HepG2 (cell line): ENCODE measurements around the gene SLC16A6. TPM values are rescaled to one million over a fixed set of nuclear protein-coding genes. Genes with fewer than 3 reads are reported as not detected.

ENCODE experiments used
- CBX5 ChIP-seq: sonication (generic); formaldehyde crosslinking; IDR thresholded peaks from 2 replicates; pipeline ENCODE4 v1.4.0; 2020; ENCODE audit warnings: missing genetic modification reagents, borderline replicate concordance
- HNRNPL ChIP-seq: fragments of 200-400 bp; formaldehyde crosslinking; IDR thresholded peaks from 2 replicates; pipeline ENCODE4 v1.6.1; 2017; ENCODE audit warnings: mild to moderate bottlenecking, low read depth, low read length
- KLF15 ChIP-seq: sonication (generic); formaldehyde crosslinking; IDR thresholded peaks from 2 replicates; pipeline ENCODE4 v1.8.1; 2023; ENCODE audit warnings: borderline replicate concordance, mild to moderate bottlenecking, inconsistent platforms, missing genetic modification reagents, mixed read lengths
- KLF16 ChIP-seq, 2 experiments: sonication (generic) in 1 of 2; formaldehyde crosslinking in 1 of 2; IDR thresholded peaks; 2 replicates each; pipeline versions ENCODE4 v1.6.1 to v1.8.0; 2016 to 2023; ENCODE audit warnings: missing genetic modification reagents in 2 of 2, missing compliant biosample characterization in 1 of 2
- RFX1 ChIP-seq: fragments of 450-650 bp; IDR thresholded peaks from 2 replicates; pipeline ENCODE4 v1.6.1; 2017
- TEAD3 ChIP-seq: optimal IDR thresholded peaks from 2 replicates; pipeline ENCODE3; 2016; ENCODE audit warnings: borderline replicate concordance
- ZNF101 ChIP-seq: sonication (generic); formaldehyde crosslinking; IDR thresholded peaks from 2 replicates; pipeline ENCODE4 v1.4.0; 2020; ENCODE audit warnings: mild to moderate bottlenecking, low read depth, missing genetic modification reagents, borderline replicate concordance
- ZNF484 ChIP-seq: sonication (generic); formaldehyde crosslinking; IDR thresholded peaks from 2 replicates; pipeline ENCODE4 v1.5.1; 2020; ENCODE audit warnings: mild to moderate bottlenecking, low read depth, missing genetic modification reagents, borderline replicate concordance
- ZNF512B ChIP-seq: sonication (generic); formaldehyde crosslinking; IDR thresholded peaks from 2 replicates; pipeline ENCODE4 v1.5.1; 2020; ENCODE audit warnings: missing genetic modification reagents, mild to moderate bottlenecking, borderline replicate concordance
- ZNF710 ChIP-seq: sonication (generic); formaldehyde crosslinking; IDR thresholded peaks from 2 replicates; pipeline ENCODE4 v1.5.0; 2020; ENCODE audit warnings: mild to moderate bottlenecking, missing genetic modification reagents, borderline replicate concordance
- ZNF747 ChIP-seq: sonication (generic); formaldehyde crosslinking; IDR thresholded peaks from 2 replicates; pipeline ENCODE4 v1.8.1; 2023; ENCODE audit warnings: missing genetic modification reagents, mild to moderate bottlenecking, borderline replicate concordance
- ZSCAN20 ChIP-seq: sonication (generic); formaldehyde crosslinking; IDR thresholded peaks from 2 replicates; pipeline ENCODE4 v1.4.0; 2020; ENCODE audit warnings: missing genetic modification reagents, mild to moderate bottlenecking, borderline replicate concordance
- polyA plus RNA-seq, 8 experiments: library from polyadenylated mRNA; depleted of rRNA in 3 of 8; stranded (reverse) in 7 of 8; unstranded in 1 of 8; fragments of >200 nt; fragmentation: Illumina TruSeq in 4 of 8; extraction: Trizol in 4 of 8; gene quantifications; 2 replicates each; pipeline versions ENCODE4 v1.2.1 to v1.2.3, GENCODE V29; 2011 to 2016; ENCODE audit warnings: low read depth in 4 of 8, missing spikeins in 1 of 8, mixed read lengths in 1 of 8; ENCODE audit not compliant: insufficient read depth in 1 of 8
- total RNA-seq, 5 experiments: library from RNA; depleted of rRNA; stranded (reverse); fragments of >200 nt; fragmentation: Illumina TruSeq; extraction: Trizol; gene quantifications; 2 replicates each; pipeline ENCODE4 v1.2.3, GENCODE V29; 2016; ENCODE audit warnings: low read depth in 1 of 5
- TF ChIP-seq, protein P1 (sequence below): sonication (generic); formaldehyde crosslinking; IDR thresholded peaks from 2 replicates; pipeline ENCODE4 v1.4.0; 2020; ENCODE audit warnings: missing genetic modification reagents, borderline replicate concordance

SLC16A6 gene
- total and polyA plus RNA-seq, 2 of the 13 experiments (the other 11 are each of a cell fraction or from before 2014, with no cell fraction given) = 1.1 to 44.7 TPM

GRCh38 chr17:68293490-68294195 is 2.7 kb upstream of the SLC16A6 start (continued):
- no peak for TF ChIP-seq ZNF710 (CRISPR knock-in tag)
- no peak for TF ChIP-seq ZSCAN20
- no peak for TF ChIP-seq ZNF747 (CRISPR knock-in tag)
- TF ChIP-seq, protein P1, sequence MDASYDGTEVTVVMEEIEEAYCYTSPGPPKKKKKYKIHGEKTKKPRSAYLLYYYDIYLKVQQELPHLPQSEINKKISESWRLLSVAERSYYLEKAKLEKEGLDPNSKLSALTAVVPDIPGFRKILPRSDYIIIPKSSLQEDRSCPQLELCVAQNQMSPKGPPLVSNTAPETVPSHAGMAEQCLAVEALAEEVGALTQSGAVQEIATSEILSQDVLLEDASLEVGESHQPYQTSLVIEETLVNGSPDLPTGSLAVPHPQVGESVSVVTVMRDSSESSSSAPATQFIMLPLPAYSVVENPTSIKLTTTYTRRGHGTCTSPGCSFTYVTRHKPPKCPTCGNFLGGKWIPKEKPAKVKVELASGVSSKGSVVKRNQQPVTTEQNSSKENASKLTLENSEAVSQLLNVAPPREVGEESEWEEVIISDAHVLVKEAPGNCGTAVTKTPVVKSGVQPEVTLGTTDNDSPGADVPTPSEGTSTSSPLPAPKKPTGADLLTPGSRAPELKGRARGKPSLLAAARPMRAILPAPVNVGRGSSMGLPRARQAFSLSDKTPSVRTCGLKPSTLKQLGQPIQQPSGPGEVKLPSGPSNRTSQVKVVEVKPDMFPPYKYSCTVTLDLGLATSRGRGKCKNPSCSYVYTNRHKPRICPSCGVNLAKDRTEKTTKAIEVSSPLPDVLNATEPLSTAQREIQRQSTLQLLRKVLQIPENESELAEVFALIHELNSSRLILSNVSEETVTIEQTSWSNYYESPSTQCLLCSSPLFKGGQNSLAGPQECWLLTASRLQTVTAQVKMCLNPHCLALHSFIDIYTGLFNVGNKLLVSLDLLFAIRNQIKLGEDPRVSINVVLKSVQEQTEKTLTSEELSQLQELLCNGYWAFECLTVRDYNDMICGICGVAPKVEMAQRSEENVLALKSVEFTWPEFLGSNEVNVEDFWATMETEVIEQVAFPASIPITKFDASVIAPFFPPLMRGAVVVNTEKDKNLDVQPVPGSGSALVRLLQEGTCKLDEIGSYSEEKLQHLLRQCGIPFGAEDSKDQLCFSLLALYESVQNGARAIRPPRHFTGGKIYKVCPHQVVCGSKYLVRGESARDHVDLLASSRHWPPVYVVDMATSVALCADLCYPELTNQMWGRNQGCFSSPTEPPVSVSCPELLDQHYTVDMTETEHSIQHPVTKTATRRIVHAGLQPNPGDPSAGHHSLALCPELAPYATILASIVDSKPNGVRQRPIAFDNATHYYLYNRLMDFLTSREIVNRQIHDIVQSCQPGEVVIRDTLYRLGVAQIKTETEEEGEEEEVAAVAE (CRISPR knock-in tag) = no peak
- TF ChIP-seq KLF15 (CRISPR knock-in tag) = no peak
- no peak for TF ChIP-seq ZNF484 (CRISPR knock-in tag)
- no peak for TF ChIP-seq ZNF101 (CRISPR knock-in tag)
- no peak for TF ChIP-seq ZNF512B (CRISPR knock-in tag)
- no peak for TF ChIP-seq CBX5 (CRISPR knock-in tag)
- TF ChIP-seq HNRNPL = no peak
- TF ChIP-seq RFX1 = no peak
- no peak for TF ChIP-seq KLF16 (CRISPR knock-in tag; IDR thresholded peaks at IDR 0.05)
- no peak for TF ChIP-seq TEAD3 (CRISPR knock-in tag)
